ENCODE data around the gene SLC66A1.

DNA sequence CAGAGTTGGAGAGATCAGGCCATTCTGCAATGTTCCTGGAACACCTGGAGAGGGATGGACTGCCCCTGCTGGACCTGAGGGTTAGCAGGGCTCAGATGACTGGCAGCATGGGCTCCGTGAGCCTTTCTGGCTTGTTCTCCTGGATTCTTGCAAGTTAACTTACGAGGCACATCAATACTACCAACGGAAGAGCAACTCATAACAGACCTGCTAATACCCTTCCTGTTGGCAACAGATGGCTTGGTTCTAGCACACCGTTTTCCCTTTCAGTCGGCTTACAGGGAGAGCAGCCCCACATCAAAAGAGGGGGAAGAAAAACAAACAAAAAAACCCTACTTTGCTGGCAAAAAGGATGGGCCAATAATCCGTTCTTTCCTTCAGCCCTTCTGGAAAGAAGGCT, 47.9 kb downstream of the SLC66A1 start:
- TF ChIP-seq EZH2 (optimal IDR thresholded peaks at IDR 0.05; ENCODE audit: low read depth, low read length) = no peak
- TF ChIP-seq, protein P1, sequence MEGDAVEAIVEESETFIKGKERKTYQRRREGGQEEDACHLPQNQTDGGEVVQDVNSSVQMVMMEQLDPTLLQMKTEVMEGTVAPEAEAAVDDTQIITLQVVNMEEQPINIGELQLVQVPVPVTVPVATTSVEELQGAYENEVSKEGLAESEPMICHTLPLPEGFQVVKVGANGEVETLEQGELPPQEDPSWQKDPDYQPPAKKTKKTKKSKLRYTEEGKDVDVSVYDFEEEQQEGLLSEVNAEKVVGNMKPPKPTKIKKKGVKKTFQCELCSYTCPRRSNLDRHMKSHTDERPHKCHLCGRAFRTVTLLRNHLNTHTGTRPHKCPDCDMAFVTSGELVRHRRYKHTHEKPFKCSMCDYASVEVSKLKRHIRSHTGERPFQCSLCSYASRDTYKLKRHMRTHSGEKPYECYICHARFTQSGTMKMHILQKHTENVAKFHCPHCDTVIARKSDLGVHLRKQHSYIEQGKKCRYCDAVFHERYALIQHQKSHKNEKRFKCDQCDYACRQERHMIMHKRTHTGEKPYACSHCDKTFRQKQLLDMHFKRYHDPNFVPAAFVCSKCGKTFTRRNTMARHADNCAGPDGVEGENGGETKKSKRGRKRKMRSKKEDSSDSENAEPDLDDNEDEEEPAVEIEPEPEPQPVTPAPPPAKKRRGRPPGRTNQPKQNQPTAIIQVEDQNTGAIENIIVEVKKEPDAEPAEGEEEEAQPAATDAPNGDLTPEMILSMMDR (IDR thresholded peaks at IDR 0.05; ENCODE audit: low read length) = no peak

Measured in MM.1S (cell line).